ENCODE data around the gene CCDC185. TPM values are rescaled to one million over a fixed set of nuclear protein-coding genes. Genes with fewer than 3 reads are reported as not detected.
"Not testable (repeated sequence)": the region's sequence is repeated elsewhere in the genome, so short reads cannot be mapped to it uniquely, and the experiment has no call there.

CCDC185 gene
- total and polyA plus RNA-seq, 10 donors = not detected

DNA sequence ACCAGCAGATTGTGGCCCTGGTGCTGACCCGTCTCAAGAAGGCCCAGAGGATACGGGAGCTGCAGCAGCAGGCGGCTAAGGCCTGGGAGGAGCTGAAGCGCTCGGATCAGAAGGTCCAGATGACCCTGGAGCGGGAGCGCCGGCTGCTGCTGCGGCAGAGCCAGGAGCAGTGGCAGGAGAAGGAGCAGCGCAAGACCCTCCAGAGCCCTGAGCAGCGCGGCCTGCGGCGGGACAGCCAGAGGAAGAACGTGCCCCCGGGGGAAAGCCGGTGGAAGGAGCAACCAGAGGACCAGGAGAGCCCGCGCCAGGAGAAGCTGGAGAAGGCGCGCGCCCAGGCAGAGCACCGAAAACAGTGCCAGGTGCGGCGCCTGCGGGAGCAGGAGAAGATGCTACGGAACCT, 1.0 kb downstream of the CCDC185 start:
- peaks cover 0 to 55% (median 15%) of the 10 kb centered on the region in 7 donors for H3K27me3 ChIP-seq (replicated peaks in 1 of 7)
- peaks cover 0 to 28% (median 0%) of the 10 kb centered on the region in 8 donors for H3K9me3 ChIP-seq
- no peak overlapping the region for H3K4me3 ChIP-seq
- no peaks in the 10 kb centered on the region for H3K36me3 ChIP-seq
- no peak for DNase-seq
- no peak overlapping the region for H3K27ac ChIP-seq
- WGBS, 5 donors = 86 to 97% (median 94%) methylated on average over 25 to 27 of the region's 27 CpGs
- TF ChIP-seq, protein P1, sequence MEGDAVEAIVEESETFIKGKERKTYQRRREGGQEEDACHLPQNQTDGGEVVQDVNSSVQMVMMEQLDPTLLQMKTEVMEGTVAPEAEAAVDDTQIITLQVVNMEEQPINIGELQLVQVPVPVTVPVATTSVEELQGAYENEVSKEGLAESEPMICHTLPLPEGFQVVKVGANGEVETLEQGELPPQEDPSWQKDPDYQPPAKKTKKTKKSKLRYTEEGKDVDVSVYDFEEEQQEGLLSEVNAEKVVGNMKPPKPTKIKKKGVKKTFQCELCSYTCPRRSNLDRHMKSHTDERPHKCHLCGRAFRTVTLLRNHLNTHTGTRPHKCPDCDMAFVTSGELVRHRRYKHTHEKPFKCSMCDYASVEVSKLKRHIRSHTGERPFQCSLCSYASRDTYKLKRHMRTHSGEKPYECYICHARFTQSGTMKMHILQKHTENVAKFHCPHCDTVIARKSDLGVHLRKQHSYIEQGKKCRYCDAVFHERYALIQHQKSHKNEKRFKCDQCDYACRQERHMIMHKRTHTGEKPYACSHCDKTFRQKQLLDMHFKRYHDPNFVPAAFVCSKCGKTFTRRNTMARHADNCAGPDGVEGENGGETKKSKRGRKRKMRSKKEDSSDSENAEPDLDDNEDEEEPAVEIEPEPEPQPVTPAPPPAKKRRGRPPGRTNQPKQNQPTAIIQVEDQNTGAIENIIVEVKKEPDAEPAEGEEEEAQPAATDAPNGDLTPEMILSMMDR (IDR thresholded peaks at IDR 0.05 in 8 of 11, conservative IDR thresholded peaks at IDR 0.05 in 3 of 11) = no peak
- TF ChIP-seq POLR2AphosphoS5 (IDR thresholded peaks at IDR 0.05) = no peak
- TF ChIP-seq POLR2A (IDR thresholded peaks at IDR 0.05) = no peak
- no peaks in the 10 kb centered on the region for H3K4me1 ChIP-seq
- intact Hi-C loops (cut with DNase I; ENCODE audit: low total_unique reads) = no loop called here

GRCh38 chr1:223394706-223395105, 1.5 kb downstream of the CCDC185 start:
- H3K9me3 ChIP-seq = peaks cover 0 to 28% (median 0%) of the 10 kb centered on the region in 8 donors
- H3K4me3 ChIP-seq = no peak overlapping the region
- no peaks in the 10 kb centered on the region for H3K4me1 ChIP-seq
- H3K27me3 ChIP-seq (replicated peaks in 1 of 7) = peaks cover 0 to 51% (median 15%) of the 10 kb centered on the region in 7 donors
- intact Hi-C loops (cut with DNase I; ENCODE audit: low total_unique reads) = no loop called here
- no peaks in the 10 kb centered on the region for H3K36me3 ChIP-seq
- 90 to 95% (median 93%) methylated on average over 13 of the region's 13 CpGs for WGBS, 5 donors
- TF ChIP-seq, protein P1 (IDR thresholded peaks at IDR 0.05 in 8 of 11, conservative IDR thresholded peaks at IDR 0.05 in 3 of 11) = no peak
- TF ChIP-seq POLR2AphosphoS5 (IDR thresholded peaks at IDR 0.05) = no peak
- TF ChIP-seq POLR2A (IDR thresholded peaks at IDR 0.05) = no peak
- H3K27ac ChIP-seq = no peak overlapping the region
- no peak for DNase-seq

DNA sequence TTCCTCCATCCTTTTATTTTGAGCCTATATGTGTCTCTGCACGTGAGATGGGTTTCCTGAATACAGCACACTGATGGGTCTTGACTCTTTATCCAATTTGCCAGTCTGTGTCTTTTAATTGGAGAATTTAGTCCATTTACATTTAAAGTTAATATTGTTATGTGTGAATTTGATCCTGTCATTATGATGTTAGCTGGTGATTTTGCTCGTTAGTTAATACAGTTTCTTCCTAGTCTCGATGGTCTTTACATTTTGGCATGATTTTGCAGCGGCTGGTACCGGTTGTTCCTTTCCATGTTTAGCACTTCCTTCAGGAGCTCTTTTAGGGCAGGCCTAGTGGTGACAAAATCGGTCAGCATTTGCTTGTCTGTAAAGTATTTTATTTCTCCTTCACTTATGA, 6.2 kb downstream of the CCDC185 start:
- H3K4me1 ChIP-seq; intact Hi-C loops (cut with DNase I; ENCODE audit: low total_unique reads); DNase-seq; H3K27ac ChIP-seq; H3K4me3 ChIP-seq; H3K36me3 ChIP-seq; H3K9me3 ChIP-seq: not testable (repeated sequence)
- peaks cover 0 to 19% (median 3%) of the 10 kb centered on the region in 7 donors for H3K27me3 ChIP-seq (replicated peaks in 1 of 7)
- 90 to 100% (median 93%) methylated on average over 1 to 4 of the region's 6 CpGs; no CpG with 5 or more reads in 1 of the 5 donors for WGBS, 5 donors

- Histone ChIP-seq H3K36me3 (no peaks in the 10 kb centered on the region), H3K4me1 (no peaks in the 10 kb centered on the region), H3K4me3 (no peak overlapping the region), H3K27ac (no peak overlapping the region), H3K27me3 (replicated peaks in 1 of 7) (peaks cover 0 to 14% (median 4%) of the 10 kb centered on the region in 7 donors), H3K9me3 (no peaks in the 10 kb centered on the region)
- no peak for DNase-seq
- TF ChIP-seq, protein P1 (IDR thresholded peaks at IDR 0.05 in 8 of 11, conservative IDR thresholded peaks at IDR 0.05 in 3 of 11) = no peak
- TF ChIP-seq POLR2A (IDR thresholded peaks at IDR 0.05) (no peak), POLR2AphosphoS5 (IDR thresholded peaks at IDR 0.05) (no peak)
- intact Hi-C loops (cut with DNase I; ENCODE audit: low total_unique reads) = no loop called here
- WGBS, 5 donors = 49 to 77% (median 65%) methylated on average over 2 of the region's 2 CpGs
Observed at GRCh38 chr1:223401873-223402789, 8.9 kb downstream of the CCDC185 start.
